NCI-H2107 (cell line): ENCODE results near the gene VIT.

ENCODE experiments used
- DNase-seq: peaks from one replicate; lab custom pipeline; 2025; lab: John Stamatoyannopoulos, UW

Gene VIT

GRCh38 chr2:36710858-36711515 lies 14.5 kb downstream of the VIT start:
- no peak for DNase-seq

DNA sequence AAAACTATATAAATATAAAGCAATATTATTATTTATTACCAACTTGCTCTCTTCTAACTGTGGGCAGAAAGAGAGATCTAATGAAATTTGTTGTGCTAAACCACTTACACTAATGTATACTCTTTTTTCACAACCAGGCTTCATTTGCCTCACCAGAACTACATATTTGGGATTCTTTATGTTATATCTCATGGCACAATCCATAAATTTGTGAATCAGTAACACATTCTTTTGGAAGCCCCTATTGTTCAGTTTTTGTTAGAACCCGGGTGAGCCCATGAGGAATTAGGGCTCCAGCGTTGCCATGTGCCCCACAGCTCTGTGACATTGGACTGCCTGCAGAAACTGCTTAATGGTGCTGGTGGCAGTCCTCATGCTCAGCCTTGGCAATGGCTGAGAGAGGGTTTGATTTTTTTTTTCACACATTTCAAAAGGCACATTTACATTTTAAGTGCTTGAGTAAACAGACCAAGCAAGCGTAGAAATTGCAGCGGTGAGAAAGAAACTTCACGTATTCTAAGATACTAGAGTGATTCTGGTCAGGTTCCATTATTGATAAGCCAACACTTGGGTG lies 15.3 kb downstream of the VIT start:
- no peak for DNase-seq

DNA sequence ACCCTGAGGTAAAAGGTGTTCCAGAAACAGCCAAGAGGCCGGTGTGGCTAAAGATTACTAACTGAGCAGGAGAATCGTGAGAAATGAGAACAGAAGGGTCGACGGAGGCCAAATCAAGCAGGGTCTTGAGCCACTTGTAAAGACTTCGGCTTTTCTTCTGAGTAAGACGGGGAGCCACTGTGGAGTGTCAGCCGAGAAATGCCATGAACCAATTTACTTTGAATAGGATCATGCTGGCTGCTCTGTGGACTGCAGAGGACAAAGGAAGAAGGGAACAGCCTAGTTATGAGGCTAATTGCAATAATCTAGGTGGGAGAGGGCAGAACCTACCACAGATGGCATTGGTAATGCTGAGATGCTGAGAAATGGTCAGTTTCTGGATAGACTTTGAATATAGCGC lies 16.8 kb downstream of the VIT start:
- DNase-seq = no peak

DNA sequence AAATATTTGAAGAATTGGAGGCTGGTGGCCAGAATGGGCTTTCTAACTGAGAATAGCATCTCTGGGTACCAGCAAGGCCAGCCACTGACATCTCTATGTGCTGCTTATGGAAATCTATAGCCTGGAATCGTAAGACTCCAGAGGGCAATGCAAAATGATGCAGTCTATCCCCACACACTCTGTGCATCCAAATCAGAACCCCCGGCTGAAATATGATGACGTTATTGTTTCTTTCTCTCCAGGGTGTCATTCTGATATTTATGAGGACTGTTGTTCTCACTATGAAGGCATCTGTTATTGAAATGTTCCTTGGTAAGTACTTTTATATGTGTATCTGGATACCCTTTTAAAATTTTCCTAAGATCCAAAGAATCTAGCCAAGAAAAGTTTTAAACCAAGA lies 19.6 kb downstream of the VIT start:
- no peak for DNase-seq

DNA sequence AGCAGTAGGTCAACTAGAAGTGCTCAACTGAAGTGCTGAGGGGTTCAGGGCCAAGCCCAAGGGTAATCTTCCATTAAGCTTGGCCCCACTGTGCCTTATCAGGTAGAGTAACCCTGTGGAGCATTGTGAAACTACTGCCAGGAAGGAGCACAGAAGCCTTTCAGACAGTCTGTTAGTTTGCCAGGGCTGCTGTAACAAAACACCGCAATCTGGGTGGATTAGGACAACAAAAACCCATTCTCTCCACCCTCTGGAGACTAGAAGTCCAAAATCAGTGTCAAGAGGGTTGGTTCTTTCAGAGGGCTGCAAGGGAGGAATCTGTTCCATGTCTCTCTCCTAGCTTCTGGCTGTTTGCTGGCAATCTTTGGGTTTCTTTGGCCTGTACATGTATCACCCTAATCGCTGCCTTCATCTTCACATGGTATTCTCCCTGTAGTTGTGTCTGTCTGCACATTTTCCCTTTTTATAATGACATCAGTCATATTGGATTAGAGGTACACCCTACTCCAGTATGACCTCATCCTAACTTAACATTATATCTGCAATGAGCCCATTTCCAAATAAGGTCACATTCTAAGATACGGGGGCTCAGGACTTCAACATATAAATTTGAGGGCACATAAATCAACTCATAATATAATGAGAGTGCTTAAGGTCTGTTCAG lies 21.2 kb downstream of the VIT start:
- DNase-seq = no peak

DNA sequence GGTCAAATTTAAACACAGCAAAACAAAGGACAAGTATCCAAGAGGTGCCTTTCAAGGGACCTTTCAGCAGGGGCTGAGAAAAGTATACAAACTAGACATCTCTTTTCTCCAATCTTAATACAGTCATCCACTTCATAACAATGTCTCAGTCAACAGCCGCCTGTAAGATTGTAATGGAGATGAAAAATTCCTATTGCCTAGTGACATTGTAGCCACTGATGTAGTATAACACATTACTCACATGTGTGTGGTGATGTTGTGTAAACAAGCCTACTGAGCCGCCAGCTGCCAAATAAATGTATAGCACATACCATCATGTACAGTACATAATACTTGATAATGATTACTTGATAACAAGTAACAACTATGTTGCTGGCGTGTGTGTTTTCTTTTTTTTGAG lies 31.0 kb downstream of the VIT start:
- no peak for DNase-seq

GRCh38 chr2:36729067-36729466 lies 32.6 kb downstream of the VIT start:
- no peak for DNase-seq

- no peak for DNase-seq
Observed at GRCh38 chr2:36731941-36732672, 35.6 kb downstream of the VIT start.

- DNase-seq = no peak
Observed at GRCh38 chr2:36732673-36733036, 36.1 kb downstream of the VIT start.

DNA sequence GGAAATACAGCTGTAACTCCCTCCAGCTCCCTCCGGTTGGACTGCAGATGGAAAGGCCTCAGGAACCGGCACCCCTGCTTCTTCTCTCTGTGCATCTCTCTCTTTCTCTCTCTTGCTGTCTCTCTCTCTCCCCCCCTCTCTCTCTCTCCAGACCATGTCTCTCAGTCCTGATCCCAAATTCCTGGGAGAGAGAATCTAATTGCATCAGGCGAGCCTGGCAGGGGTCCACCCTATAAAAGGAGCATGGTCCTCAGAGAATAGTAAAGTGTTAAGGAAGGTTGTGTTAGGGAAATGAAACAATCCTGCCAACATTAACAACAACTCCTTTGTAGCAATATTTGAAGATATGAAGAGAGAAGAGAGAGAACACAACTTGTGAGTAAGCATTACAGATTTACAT lies 36.7 kb downstream of the VIT start:
- DNase-seq = no peak

GRCh38 chr2:36734304-36734703 lies 37.8 kb downstream of the VIT start:
- no peak for DNase-seq

GRCh38 chr2:36737131-36737750 lies 40.7 kb downstream of the VIT start:
- no peak for DNase-seq

- DNase-seq = no peak
Observed at GRCh38 chr2:36740061-36740460, 43.6 kb downstream of the VIT start.

- DNase-seq = no peak
Observed at GRCh38 chr2:36741188-36741837, 44.8 kb downstream of the VIT start.

DNA sequence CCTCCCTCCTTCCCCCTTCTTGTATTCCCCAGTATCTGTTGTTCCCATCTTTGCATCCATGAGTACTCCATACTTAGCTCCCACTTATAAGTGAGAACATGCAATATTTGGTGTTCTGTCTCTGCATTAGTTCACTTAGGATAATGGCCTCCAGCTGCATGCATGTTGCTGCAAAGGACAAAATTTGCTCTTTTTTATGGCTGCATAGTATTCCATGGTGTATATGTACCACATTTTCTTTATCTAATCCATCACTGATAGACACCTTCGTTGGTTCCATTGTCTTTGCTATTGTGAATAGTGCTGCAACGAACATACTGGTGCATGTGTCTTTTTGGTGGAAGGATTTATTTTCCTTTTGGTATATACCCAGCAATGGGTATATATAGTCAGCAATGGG lies 47.4 kb downstream of the VIT start:
- DNase-seq = no peak

- DNase-seq = no peak
Observed at GRCh38 chr2:36748166-36748565, 51.7 kb downstream of the VIT start.

DNA sequence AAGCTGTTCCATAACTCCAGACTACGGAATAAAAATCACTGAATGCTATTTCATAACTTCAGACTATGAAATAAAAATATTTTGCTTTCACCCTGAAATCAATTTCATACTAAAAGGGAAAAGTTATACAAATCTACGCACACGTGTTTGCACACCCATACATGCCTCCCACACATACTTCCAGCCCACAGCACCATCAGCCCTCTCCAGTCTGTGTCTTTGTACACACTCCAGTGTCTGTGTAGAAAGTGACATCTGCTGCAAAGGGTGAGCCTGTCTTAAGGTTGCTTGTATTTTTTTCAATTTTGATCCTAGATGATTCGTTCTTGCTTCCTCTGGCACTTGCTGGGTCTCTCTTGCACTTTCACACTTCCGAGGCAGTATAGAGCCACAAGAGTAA lies 53.6 kb downstream of the VIT start:
- no peak for DNase-seq

DNA sequence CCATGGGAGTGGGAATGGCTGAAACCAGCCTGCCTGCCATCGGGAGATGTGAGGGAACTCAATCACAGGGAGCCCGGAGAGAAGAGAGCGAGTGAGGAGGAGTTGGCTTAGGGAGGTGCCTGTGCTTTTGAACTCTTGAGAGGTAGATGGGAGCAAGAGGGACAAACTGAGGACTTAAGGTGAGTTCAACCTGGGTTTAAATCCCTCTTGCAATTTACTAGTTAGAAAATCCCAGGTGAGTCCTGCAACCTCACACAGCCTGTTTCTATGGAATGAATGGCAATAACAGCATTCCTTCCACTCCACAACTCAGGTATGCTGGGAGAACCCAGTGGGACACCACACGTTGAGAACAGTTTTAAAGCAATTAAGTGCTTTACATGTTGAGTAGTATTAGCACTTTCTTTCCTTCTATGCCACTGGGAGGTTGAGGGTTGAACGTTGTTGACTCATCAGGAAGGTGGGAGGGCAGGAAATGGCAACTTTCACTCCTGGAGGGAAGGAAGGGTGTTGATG lies 57.3 kb downstream of the VIT start:
- no peak for DNase-seq

- no peak for DNase-seq
Observed at GRCh38 chr2:36754578-36754977, 58.1 kb downstream of the VIT start.

DNA sequence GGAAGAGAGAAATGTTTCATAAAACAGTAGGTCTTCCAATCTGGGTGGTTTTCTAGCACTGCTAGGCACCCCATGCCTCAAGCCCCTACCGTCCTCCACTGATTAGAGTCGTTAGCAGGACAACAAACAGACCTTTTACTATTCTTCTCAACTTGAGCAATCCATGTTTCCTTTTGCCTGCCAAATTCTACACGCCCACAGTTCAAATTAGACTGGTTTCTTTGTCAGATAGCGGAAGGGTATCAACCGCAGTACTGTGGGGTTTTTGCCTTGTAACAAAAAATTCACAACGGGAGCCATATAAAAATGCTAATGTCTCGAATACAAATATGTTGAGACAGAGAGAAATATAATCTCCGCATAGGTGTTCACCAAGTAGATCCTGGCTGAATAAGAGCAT lies 59.9 kb downstream of the VIT start:
- no peak for DNase-seq

DNA sequence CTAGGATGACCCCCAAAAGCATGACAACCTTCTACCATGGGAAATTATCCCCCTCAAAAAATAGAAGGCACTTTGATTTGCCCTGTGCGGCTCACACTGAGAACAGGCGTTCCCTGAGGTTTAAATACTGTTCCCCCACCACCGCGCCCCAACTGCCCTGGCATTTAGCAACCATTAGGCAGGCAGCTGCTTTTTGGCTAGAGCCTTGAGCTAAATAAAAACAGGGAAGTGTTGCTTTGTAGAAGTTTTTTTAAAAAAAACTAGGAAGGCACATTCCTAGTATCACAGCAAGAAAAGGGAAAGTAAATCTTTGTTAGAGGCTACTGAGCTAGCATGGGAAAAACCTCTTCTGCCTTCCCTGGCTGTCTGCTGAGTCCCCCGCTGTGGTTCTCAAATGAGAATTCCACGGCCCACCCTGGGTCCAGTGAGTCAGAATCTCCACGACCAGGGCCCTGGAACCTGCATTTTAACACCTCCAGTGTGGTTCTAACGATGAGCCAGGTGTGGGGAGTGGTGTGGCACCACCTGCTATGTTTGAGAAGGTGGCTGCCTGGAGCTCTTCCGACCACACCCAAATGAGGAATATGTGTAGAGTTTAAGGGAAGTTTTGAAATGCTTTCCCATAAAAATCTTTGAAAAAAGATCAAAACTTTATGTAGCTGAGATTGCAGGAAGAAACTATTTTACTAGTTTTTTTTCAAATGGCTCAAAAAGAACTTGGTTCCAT lies 66.4 kb downstream of the VIT start:
- DNase-seq = no peak
